ENCODE measurements around the gene TOR3A.
"Not testable (repeated sequence)": the region's sequence is repeated elsewhere in the genome, so short reads cannot be mapped to it uniquely, and the experiment has no call there.

TOR3A gene

GRCh38 chr1:179115181-179115580, 33.3 kb downstream of the TOR3A start:
- DNase-seq: no peak

GRCh38 chr1:179119513-179119912, 37.6 kb downstream of the TOR3A start:
- no peak for DNase-seq

DNA sequence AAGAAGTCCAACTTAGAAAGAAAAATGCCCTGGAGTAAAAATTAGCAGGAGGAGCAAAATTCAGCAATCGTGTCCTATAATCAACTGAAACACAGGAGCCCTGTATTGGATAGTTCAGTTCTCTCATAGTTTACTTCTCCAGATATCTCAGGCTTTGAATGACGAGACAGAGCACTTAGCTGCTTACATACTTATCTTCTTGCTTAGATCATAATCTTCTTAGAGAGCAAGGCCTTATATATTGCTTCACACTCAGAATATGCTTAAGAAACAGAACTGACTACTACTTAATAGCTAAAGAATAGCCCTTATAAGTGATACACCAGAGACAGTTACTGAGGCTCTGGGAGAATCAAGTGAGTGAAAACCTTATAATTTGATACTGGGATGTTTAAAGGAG, 38.9 kb downstream of the TOR3A start:
- DNase-seq: no peak

- DNase-seq: no peak
These were observed 39.5 kb downstream of the TOR3A start for GRCh38 chr1:179121159-179121938.

DNA sequence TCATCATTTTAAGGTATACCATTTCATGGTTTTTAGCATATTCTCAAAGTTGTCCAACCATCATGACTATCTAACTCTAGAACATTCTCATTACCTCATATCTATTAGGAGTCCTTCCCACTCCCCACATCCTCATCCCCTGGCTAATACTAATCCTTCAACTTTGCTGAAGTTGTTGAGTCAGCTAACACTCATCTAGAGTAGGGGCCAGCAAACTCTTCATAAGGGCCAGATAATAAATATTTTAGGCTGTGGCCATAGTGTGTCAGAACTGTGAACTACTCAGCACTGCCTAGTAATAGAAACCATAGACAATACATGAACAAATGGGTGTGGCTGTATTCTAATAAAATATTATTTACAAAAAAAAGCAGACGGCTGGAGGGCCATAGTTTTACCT, 43.0 kb downstream of the TOR3A start:
- DNase-seq: no peak

DNA sequence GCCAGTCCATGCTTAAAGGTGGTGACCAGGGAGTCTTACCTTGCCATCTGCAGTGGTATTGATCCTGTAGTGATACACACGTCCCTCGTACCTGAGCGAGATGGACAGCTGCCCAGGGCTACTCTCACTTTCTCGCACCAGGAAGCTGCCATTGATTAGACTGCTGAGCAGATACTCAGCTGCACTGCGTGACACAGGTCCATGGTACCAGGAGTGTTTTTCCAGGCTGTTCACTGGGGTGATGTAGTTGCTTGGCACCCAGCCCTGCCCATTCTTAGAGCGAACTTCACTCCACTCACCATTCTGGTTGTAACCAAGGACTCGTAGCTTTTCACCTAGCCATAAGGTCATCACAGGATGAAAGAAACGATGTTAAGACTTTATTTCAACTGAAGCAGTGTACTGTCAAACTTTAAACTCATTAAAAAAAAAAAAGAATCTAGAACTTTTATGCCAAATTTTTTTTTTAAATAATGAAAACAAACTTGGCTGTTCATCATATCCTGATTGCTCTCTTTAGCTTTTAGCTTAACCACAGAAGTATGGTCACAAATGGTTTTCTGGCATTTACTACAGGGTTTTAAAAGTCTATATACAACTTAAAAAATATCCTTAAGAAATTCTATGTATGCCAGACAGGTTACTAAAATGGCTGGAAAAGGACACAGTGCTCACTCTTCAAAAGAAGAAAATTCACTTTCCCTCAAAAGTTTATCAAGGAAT, 44.6 kb downstream of the TOR3A start:
- no peak for DNase-seq

GRCh38 chr1:179127163-179127895, 45.5 kb downstream of the TOR3A start:
- no peak for DNase-seq

DNA sequence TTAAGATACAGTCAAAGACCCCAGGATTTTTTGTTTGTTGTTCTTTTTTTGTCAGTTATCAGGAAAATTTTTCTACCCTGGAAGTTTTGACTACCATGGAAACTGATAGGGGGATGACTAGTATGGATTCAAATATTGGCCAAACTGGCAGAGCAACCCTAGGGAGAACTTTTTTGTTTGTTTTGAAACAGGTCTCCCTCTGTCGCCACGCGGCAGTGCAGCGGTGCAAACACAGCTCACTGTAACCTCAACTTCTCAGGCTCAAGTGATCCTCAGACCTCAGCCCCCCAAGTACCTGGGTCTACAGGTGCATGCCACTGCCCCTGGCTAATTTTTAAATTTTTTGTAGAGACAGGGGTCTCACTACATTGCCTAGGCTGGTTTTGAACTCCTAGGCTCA, 46.6 kb downstream of the TOR3A start:
- DNase-seq: no peak

DNA sequence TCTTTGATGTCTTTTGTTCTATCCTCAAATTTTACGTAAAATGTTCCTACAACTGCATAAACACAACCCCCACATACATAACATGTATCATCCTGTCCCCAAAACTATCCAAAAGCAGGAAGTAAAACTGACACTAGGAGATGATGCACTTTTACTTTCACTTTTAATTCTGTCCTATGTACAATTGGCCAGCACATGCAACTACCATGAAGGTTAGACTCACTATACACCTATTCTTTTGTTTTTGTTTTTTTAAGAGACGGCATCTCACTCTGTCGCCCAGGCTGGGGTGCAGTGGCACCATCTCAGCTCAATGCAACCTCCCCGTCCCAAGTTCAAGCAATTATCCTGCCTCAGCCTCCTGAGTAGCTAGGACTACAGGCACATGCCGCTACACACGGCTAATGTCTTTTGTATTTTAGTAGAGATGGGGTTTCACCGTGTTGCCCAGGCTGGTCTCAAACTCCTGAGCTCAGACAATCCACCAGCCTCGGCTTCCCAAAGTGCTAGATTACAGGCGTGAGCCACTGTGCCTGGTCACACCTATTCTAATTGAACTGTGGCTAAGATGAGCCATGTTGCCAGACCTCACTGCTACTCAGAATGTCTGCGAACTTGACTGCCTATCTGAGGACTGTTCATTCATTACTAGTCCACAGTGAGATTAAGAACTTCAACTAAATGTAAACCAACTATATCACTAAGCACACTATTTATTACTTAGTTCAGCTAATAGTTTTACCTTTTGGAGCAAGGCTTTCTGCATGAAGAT, 48.0 kb downstream of the TOR3A start:
- DNase-seq: no peak

GRCh38 chr1:179135168-179135567, 53.3 kb downstream of the TOR3A start:
- DNase-seq: not testable (repeated sequence)

- DNase-seq: not testable (repeated sequence)
These were observed 53.8 kb downstream of the TOR3A start for GRCh38 chr1:179135707-179136106.

DNA sequence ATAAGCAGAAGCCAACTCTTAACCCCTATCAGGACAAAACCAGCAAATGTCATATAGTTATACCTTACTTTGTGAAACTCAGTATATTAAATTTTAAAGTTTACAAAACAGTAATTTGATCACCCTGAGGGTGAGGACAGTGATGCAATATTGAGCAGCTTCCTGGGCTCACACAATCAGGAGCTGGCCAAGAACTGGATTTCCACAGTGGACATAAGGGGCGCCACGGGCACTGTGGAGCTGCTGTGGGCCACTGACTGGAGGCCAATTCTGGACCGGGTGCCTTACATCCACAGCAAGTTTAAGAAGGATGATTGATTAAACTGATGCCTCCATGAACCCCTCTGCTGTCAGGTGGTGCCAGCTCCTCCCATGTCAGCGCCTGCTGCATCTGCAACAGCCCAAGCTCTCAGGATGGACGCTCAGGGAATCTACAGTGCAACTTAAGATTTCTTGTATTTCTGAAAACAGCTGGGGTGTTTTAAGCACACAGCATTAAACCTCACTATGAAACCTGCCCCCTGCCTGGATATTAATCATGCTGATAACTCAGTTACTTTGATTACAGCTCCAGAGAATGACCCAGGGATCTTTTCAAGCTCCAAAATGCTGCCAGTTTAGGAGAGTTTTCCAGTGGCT, 55.9 kb downstream of the TOR3A start:
- DNase-seq: no peak

DNA sequence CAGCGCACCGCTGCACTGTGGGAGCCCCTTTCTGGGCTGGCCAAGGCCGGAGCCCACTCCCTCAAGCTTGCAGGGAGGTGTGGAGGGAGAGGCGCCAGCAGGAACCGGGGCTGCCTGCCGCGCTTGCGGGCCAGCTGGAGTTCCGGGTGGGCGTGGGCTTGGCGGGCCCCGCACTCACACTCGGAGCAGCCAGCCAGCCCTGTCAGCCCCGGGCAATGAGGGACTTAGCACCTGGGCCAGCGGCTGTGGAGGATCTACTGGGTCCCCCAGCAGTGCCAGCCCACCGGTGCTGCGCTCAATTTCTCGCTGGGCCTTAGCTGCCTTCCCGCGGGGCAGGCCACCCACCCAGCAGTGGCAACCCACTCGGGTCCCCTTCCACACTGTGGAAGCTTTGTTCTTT, 56.9 kb downstream of the TOR3A start:
- not testable (repeated sequence) for DNase-seq

- no peak for DNase-seq
These were observed 59.9 kb downstream of the TOR3A start for GRCh38 chr1:179141592-179142251.

DNA sequence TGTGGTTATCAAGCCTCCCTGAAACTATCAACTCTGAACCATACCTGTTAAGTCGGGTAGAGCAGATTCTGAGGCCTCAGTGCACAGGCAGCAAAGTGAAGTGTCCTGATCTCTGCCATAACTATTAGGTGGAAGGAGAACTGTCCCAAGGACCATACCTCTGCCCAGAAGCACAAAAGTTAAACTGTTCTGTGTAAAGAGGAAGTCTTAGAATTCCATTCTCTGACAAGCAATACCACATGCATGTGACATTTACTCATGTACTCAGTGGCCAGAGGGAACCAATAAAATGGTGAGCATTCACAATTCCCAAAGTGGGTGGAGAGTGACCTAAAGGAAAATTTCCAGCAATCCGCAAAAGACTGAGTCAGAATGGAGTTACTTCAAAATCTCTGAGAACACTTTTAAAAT, 61.0 kb downstream of the TOR3A start:
- no peak for DNase-seq

- no peak for DNase-seq
These were observed 61.5 kb downstream of the TOR3A start for GRCh38 chr1:179143322-179143721.

DNA sequence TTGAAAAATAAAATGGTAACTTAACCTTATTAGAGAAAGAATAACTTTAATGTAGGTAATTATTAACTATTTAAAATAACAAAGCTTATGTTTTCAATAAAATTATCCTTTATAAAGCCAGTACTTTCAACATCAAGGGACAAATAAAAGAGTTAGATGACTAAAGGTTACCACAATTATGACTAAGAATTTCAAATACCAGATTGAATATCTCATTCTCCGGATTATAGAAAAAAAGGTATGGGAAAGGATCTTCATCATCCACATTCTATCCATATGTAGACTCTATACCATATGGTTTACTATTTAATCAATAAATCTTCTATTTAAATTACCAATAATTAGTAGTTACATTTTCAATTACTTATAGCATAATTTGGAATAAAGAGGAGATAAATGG, 62.8 kb downstream of the TOR3A start:
- no peak for DNase-seq

GRCh38 chr1:179145521-179145920, 63.7 kb downstream of the TOR3A start:
- DNase-seq: no peak

All from SHP77 treated with DMSO at 0.1 percent for 48 hours (cell line).